H7 (cell line): Measurements from ENCODE around the gene B4GALNT2. TPM values are rescaled to one million over a fixed set of nuclear protein-coding genes. Genes with fewer than 3 reads are reported as not detected.
"Not testable (repeated sequence)": the region's sequence is repeated elsewhere in the genome, so short reads cannot be mapped to it uniquely, and the experiment has no call there.

ENCODE experiments used
- DNase-seq: peaks from one replicate; pipeline ENCODE4 v3.0.0; 2012
- H3K27me3 ChIP-seq: 2 replicates; pipeline ENCODE4 v1.6.0; 2011; ENCODE audit warnings: mild to moderate bottlenecking, low read length; ENCODE audit not compliant: control insufficient read depth, insufficient read depth
- H3K36me3 ChIP-seq: replicated peaks from 2 replicates; pipeline ENCODE4 v1.5.1; 2011; ENCODE audit warnings: low read length; ENCODE audit not compliant: control insufficient read depth, insufficient read depth
- H3K4me3 ChIP-seq: 2 replicates; pipeline ENCODE4 v1.5.1; 2011; ENCODE audit warnings: low read depth, mild to moderate bottlenecking, control low read depth, low read length, moderate library complexity; ENCODE audit not compliant: insufficient read depth
- total RNA-seq: library from RNA; depleted of rRNA; stranded (reverse); fragments of >200 nt; shearing (Covaris generic); gene quantifications from 2 replicates; pipeline ENCODE4 v1.2.3, GENCODE V29; 2014

B4GALNT2 gene
- total RNA-seq, 1 experiment from 2014 or later: 0.03 TPM

GRCh38 chr17:49107211-49107557 lies 25.4 kb upstream of the B4GALNT2 start:
- no peak for DNase-seq
- Histone ChIP-seq H3K27me3 (no peaks in the 10 kb centered on the region), H3K36me3 (no peaks in the 10 kb centered on the region), H3K4me3 (no peak overlapping the region)

- no peak overlapping the region for H3K4me3 ChIP-seq
- H3K36me3 ChIP-seq: no peaks in the 10 kb centered on the region
- no peaks in the 10 kb centered on the region for H3K27me3 ChIP-seq
- DNase-seq: no peak
Observed at GRCh38 chr17:49108318-49108717, 24.3 kb upstream of the B4GALNT2 start.

GRCh38 chr17:49110509-49110908 lies 22.1 kb upstream of the B4GALNT2 start:
- Histone ChIP-seq H3K36me3 (no peaks in the 10 kb centered on the region), H3K27me3 (no peaks in the 10 kb centered on the region), H3K4me3 (no peak overlapping the region)
- DNase-seq: no peak

GRCh38 chr17:49111934-49112333 lies 20.6 kb upstream of the B4GALNT2 start:
- DNase-seq: no peak
- H3K4me3 ChIP-seq: no peak overlapping the region
- H3K27me3 ChIP-seq: no peaks in the 10 kb centered on the region

GRCh38 chr17:49112936-49113335 lies 19.6 kb upstream of the B4GALNT2 start:
- no peak for DNase-seq
- no peaks in the 10 kb centered on the region for H3K36me3 ChIP-seq
- no peaks in the 10 kb centered on the region for H3K27me3 ChIP-seq
- H3K4me3 ChIP-seq: no peak overlapping the region

More at GRCh38 chr17:49111934-49112333, 20.6 kb upstream of the B4GALNT2 start:
- no peaks in the 10 kb centered on the region for H3K36me3 ChIP-seq

GRCh38 chr17:49114703-49115102 lies 17.9 kb upstream of the B4GALNT2 start:
- no peak for DNase-seq
- Histone ChIP-seq H3K36me3 (no peaks in the 10 kb centered on the region), H3K27me3 (no peaks in the 10 kb centered on the region), H3K4me3 (no peak overlapping the region)

- Histone ChIP-seq H3K27me3 (no peaks in the 10 kb centered on the region), H3K36me3 (no peaks in the 10 kb centered on the region), H3K4me3 (no peak overlapping the region)
- no peak for DNase-seq
Observed at GRCh38 chr17:49117587-49118230, 14.9 kb upstream of the B4GALNT2 start.

- no peak overlapping the region for H3K4me3 ChIP-seq
- no peaks in the 10 kb centered on the region for H3K36me3 ChIP-seq
- no peaks in the 10 kb centered on the region for H3K27me3 ChIP-seq
- no peak for DNase-seq
Observed at GRCh38 chr17:49120166-49120565, 12.4 kb upstream of the B4GALNT2 start.

- H3K27me3 ChIP-seq: no peaks in the 10 kb centered on the region
- H3K4me3 ChIP-seq: no peak overlapping the region
- H3K36me3 ChIP-seq: no peaks in the 10 kb centered on the region
- DNase-seq: no peak
Observed at GRCh38 chr17:49121696-49122292, 10.8 kb upstream of the B4GALNT2 start.

GRCh38 chr17:49122566-49122965 lies 10.0 kb upstream of the B4GALNT2 start:
- Histone ChIP-seq H3K4me3 (no peak overlapping the region), H3K36me3 (no peaks in the 10 kb centered on the region), H3K27me3 (no peaks in the 10 kb centered on the region)
- no peak for DNase-seq

- Histone ChIP-seq H3K4me3 (no peak overlapping the region), H3K36me3 (no peaks in the 10 kb centered on the region), H3K27me3 (no peaks in the 10 kb centered on the region)
- no peak for DNase-seq
Observed at GRCh38 chr17:49123061-49123460, 9.5 kb upstream of the B4GALNT2 start.

GRCh38 chr17:49125449-49125848 lies 7.1 kb upstream of the B4GALNT2 start:
- no peak for DNase-seq
- no peaks in the 10 kb centered on the region for H3K36me3 ChIP-seq
- no peaks in the 10 kb centered on the region for H3K27me3 ChIP-seq
- no peak overlapping the region for H3K4me3 ChIP-seq

GRCh38 chr17:49126183-49126859 lies 6.2 kb upstream of the B4GALNT2 start:
- H3K27me3 ChIP-seq, H3K4me3 ChIP-seq, DNase-seq, H3K36me3 ChIP-seq: not testable (repeated sequence)

GRCh38 chr17:49129359-49129950 lies 3.1 kb upstream of the B4GALNT2 start:
- DNase-seq, H3K36me3 ChIP-seq, H3K4me3 ChIP-seq: not testable (repeated sequence)
- peaks cover 31% of the 10 kb centered on the region for H3K27me3 ChIP-seq

GRCh38 chr17:49130891-49131290 lies 1.7 kb upstream of the B4GALNT2 start:
- no peak overlapping the region for H3K4me3 ChIP-seq
- no peaks in the 10 kb centered on the region for H3K36me3 ChIP-seq
- no peak for DNase-seq
- H3K27me3 ChIP-seq: peaks cover 31% of the 10 kb centered on the region
